NCI-H2081 treated with DMSO at 0.1 percent for 48 hours (cell line): ENCODE measurements around the gene AP2S1.
"Not testable (repeated sequence)": the region's sequence is repeated elsewhere in the genome, so short reads cannot be mapped to it uniquely, and the experiment has no call there.

Experiments used
- DNase-seq: peaks from one replicate; lab custom pipeline; 2025; lab: John Stamatoyannopoulos, UW

The AP2S1 gene

DNA sequence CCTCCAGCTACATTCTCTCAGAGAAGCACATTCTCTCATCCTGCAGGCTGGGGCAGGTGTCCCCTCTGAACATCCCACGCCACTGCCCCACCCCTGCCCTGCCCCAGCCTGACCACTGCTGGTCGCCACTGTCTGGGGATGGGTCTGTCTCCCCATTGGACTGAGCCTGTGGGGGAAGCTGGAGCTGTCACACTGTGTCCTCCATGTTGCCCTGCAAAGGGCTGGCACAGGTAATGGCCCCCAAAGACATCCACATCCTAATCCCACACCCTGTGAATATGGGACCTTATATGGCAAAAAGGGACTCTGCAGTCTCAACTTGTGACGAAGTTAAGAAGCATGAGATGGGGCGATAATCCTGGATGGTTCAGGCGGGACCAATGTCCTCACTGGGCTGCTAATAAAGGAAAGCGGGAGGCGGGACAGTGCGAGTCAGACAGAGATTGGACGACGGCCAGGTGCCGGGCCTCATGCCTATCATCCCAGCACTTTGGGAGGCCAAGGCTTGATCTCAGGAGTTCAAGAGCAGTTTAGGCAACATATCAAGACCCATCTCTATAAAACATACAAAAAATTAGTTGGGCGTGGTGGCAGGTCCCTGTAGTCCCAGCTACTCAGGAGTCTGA is 9.1 kb downstream of the AP2S1 start:
- DNase-seq = no peak

DNA sequence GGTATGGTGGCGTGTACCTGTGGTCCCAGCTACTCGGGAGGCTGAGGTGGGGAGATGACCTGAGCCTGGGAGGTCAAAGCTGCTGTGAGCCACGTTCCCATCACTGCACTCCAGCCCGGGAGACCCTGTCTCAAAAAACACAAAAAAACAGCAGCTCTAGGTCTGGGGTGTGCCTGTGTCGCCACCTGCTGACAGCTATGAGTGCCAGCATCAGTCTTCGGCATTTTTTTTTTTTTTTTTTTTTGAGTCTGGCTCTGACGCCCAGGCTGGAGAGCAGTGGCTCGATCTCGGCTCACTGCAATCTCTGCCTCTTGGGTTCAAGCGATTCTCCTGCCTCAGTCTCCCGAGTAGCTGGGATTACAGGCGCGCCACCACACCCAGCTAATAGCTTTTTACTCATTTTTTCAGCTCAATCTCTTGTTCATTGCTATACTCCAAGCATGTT is 10.1 kb downstream of the AP2S1 start:
- DNase-seq = no peak

DNA sequence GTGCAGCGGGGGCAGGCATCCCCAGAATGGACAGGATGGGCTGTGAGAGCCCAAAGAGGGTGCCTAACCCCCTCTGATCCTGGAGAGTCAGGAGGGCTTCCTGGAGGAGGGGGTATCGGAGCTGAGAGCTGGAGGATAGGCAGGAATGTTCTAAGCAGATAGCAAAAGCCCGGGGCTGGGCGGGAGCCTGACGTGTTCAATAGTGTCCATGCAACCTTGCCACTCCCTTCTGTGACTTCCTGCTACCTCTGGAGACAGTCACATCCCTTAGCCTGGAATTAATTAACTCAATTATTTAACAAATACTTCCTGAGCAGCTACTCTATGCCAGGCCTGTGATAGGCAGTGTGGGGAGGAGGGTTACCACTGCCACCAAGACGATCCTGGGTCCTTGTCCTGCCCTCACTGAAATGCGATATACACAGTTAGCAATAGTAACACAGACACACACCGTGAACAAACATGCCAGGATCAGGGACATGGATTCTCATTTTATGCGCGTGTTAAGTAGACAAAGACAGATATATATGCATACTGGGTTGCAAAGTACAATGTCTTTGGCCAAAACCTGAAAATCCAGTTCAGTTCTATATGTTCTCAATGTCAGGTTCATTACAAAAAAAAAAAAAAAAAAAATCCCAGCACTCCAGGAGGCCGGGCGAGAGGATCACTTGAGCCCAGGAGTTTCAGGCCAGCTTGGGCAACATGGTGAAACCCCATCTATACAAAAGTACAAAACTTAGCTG is 10.7 kb downstream of the AP2S1 start:
- DNase-seq = no peak

DNA sequence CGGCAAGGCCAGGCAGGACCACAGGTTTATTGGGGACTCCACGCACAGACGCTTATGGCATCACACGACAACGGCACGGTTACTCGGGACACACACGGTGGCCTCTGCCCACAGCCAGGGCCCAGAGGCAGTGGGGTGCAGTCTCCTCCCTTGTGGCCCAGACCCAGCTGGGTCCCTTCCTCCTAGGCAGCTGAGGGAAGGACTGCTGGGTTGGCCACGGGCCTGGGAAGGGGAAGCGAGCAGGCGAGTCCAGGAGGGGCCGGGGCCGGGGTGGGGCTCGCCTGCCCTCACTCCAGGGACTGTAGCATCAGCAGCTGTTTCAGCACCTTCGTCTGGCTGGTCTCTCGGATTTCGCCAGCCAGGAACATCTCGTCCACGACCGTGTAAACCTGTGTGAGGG is 12.5 kb downstream of the AP2S1 start:
- no peak for DNase-seq

DNA sequence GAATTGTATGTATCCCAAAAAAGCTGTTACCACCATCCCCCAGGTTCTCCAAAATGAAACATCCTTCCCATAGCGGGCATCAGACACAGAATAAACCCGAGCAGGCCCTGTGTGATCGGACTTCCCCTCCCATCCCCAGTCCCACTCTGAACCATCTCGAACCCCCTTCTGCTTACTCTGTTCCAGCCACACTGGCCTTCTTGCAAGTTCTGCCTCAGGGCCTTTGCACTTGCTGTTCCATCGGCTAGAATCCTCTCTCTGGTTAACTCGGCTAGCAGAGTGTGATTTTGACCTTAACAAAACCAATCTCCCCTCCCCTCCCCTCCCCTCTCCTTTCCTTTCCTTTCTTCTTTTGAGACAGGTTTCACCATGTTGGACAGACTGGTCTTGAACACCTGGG is 15.7 kb downstream of the AP2S1 start:
- no peak for DNase-seq

DNA sequence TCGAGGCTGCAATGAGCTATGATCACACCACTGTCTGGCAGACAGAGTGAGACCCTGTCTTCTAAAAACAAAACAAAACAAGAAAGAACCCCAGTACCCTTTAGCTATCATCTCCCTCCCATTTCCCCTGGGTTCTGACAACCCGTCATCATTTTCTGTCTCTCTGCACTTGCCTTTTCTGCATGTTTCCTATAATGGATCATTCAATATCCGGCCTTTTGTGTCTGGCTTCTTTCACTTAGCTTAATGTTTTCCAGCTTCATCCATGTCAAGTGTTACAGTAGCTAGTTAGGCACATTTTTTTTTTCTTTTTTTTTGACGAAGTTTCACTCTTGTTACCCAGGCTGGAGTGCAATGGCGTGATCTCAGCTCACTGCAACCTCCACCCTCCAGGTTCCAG is 16.5 kb downstream of the AP2S1 start:
- no peak for DNase-seq

DNA sequence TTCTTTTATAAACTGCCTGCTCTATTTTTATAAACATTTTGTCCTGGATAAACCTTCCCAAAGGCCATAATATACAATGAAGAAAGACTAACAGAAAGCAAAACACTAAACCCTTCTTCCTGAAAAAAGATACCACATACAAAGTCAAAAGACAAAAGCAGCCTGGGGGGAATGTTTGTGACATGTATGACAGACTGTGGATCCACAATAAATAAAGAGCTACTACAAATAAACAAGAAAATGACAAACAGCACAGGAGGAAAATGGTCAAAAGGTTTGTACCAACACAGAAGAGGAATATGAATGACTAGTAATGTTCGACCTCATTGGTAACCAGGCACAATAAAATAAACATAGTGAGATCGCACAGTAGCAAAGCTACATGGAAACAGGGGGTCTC is 19.8 kb downstream of the AP2S1 start:
- no peak for DNase-seq

DNA sequence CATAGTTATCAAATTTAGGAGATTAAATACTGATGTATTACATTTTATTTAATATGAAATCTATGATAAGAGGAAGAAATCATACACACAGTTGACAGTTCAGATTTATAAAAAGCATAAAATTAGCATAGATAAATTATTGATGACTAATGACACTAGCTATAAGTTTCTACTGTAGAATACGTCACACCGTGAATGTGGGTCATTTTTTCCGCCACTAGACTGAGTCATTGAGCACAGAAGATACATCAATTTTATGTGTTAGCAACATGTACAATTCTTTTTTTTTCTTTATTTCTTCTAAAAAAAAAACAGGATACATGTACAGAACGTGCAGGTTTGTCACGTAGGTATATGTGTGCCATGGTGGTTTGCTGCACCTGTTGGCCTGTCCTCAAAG is 22.2 kb downstream of the AP2S1 start:
- no peak for DNase-seq

DNA sequence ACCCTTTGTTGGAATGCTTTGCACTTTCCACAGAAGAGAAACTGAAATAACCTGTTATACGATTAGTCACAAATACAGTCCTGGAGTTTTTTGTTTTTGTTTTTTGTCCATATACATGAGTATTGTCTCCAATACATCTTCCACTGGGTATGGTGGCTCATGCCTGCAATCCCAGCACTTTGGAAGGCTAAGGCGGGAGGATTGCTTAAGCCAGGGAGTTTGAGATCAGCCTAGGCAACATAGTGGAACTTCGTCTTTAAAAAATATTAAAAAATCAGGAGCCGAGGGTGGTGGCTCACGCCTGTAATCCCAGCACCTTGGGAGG is 25.0 kb downstream of the AP2S1 start:
- no peak for DNase-seq

DNA sequence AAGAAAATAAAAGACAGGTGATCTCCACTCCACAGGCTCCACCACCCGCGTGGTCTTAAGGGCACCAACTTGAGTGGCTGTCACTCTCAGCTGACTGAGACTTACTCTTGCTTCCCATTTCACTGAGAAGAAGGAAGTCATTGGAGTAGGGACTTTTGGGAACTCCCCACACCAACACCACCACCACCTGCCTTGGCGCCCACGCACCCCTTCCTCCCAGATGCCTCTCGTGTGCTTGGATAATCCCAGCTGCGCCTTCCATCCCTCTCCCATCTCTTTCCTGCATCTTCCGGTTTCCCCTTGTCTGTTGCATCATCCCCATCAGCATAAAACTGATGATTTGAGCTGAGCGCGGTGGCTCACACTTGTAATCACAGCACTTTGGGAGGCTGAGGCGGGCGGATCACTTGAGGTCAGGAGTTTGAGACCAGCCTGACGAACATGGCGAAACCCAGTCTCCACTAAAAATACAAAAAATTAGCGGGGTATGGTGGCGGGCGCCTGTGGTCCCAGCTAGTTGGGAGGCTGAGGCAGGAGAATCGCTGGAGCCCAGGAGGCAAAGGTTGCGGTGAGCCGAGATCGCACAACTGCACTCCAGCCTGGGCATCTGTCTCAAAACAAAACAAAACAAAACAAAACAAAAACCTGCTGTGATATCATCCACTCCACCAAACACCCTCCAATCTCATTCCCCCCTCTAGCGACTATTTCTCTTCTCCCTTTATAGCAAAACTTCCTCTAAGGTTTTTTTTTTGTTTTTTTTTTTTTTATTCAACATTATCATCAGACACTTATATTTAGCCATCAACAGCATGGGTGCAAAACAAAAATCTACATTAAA is 25.5 kb downstream of the AP2S1 start:
- no peak for DNase-seq

DNA sequence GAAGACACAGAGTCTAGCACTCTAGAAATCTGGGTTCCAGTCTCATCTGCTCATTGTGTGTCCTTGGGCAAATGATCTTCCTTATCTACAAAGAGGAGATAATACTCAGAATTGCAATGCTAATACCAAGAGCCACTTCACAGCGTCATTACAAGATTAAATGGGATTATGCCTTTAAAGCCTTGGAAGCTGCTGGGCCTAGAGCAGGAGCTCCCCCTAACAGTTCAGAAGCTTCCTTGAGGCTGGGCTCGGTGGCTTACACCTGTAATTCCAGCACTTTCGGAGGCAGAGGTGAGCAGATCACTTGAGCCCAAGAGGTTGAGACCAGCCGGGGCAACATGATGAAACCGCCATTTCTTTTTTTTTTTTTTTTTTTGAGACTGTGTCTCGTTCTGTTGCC is 27.6 kb downstream of the AP2S1 start:
- no peak for DNase-seq

DNA sequence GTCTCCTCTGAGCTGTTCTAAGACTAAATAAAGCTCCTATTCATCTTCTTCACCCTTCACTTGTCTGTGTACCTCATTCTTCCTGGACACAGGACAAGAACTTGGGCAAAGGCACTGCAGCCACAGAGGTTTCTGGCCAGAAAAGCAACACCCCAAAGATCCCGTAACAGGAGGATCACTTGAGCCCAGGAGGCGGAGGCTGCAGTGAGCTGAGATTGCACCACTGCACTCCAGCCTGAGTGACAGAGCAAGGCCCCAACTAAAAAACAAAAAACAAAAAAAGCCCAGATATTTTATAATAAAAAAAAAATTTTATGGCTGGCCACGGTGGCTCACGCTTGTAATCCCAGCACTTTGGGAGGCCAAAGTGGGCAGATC is 28.2 kb downstream of the AP2S1 start:
- not testable (repeated sequence) for DNase-seq

DNA sequence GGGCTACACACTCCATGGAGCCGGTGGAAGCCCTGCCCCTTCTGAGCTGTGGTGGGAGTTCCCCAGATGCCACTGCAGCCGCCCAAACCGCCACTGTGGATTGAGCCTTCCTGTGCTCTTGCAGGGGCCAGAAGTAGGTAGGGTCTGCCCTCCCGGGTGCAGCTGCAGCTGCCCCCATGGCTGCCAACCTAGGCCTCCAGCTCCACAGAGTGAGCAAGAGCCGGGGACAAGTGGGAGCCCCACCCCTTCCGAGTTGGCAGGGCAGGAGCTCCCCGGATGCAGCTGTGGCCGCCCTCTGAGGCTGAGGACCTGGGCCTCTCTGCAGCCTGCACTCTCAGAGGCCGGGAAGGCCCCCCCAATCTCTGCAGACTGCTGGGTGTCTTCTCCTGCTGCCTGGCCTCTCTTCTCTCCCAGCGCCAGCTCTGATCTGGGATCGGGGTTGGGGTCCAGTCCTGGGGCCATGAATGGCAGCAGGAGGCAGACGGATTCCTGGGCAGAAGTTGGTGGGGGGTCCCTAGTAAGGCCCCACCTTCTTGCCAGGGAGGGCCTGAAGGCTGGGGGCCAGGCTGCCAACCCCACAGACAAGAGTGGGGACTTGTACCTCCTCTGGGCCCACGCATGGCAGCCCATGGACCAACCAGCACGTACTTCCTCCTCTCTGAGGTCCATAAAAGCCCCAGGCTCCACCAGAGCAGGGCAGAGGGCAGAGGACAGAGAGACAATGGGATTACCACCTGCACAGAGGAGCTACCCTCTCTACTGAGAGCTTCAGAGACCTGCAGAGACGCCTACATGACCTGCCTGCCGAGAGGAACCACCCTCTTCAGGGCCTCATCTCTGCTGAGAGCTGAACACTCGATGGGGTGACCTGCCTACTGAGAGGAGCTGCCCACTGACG is 28.9 kb downstream of the AP2S1 start:
- DNase-seq = no peak

DNA sequence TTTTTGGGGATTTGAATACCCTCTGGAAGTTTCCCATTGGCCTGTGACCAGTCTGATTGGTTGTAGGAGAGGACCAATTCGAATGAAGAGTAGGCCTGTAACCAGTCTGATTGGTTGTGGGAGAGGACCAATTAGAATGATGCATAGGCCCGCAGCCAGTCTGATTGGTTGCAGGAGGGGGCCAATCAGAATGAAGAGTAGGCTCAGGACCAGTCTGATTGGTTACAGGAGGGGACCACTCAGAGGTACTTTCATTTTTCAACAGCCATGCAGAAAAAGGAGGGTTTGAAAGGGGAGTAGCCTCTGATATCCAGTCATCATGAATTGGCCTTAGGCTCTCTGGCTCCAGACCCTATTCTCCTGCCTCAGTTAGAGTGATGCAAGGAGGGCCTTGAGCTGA is 31.8 kb downstream of the AP2S1 start:
- no peak for DNase-seq

DNA sequence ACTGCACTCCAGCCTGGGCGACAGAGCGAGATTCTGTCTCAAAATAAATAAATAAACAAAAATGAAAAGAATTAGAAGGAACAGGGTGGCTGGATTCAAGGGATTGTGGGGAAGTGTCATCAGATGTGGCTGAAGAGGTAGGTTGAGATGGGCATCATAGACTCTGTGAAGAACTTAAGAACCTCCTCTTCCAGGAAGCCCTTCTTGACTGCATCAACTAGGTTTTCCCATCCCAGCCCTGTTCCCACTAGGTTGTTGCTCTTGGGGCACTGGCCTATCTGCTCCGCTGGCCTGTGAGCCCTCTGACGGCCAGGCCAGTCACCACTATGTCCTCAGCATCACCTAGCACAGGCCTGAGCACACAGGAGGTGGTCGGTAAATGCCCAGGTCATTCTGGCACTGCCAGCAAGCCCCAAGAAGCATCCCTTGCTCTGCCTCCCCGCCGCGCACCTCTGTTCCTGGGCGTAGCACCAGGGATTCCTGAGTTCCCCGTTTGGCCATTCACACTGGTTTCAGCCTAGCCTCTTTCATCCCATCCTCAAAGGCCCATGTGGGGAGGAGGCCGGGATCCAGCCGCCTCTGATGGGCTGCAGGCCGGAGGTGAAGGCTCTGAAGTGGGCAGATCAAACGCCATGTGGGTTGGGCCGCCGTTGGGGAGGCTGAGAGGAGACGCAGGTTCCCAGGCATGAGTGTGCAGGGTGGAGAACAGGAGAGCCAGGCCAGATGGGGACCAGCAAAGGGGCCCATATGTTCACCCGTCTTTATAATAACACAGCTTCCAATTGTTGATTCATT is 34.6 kb downstream of the AP2S1 start:
- no peak for DNase-seq

DNA sequence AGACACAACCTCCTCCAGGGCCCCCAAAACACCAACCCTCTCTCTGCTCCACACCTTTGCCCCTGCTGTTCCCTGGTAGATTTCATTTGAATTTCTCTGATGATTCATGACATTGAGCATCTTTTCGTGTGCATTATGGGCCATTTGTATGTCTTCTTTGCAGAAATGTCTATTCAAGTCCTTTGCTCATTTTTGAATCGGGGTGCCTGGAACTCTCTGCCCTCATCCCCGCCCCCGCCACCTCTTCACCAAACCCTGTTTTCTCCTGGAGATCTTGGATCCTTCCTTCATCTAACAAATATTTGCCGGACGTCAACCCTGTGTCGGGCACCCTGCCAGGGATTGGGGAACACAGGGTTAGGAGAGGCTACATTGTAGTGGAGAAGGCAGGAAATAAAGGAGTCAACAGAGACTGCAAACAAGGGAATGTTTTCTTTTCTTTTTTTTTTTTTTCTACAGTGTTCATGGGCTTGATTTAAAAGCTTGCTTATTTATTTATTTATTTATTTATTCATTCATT is 36.7 kb downstream of the AP2S1 start:
- no peak for DNase-seq

DNA sequence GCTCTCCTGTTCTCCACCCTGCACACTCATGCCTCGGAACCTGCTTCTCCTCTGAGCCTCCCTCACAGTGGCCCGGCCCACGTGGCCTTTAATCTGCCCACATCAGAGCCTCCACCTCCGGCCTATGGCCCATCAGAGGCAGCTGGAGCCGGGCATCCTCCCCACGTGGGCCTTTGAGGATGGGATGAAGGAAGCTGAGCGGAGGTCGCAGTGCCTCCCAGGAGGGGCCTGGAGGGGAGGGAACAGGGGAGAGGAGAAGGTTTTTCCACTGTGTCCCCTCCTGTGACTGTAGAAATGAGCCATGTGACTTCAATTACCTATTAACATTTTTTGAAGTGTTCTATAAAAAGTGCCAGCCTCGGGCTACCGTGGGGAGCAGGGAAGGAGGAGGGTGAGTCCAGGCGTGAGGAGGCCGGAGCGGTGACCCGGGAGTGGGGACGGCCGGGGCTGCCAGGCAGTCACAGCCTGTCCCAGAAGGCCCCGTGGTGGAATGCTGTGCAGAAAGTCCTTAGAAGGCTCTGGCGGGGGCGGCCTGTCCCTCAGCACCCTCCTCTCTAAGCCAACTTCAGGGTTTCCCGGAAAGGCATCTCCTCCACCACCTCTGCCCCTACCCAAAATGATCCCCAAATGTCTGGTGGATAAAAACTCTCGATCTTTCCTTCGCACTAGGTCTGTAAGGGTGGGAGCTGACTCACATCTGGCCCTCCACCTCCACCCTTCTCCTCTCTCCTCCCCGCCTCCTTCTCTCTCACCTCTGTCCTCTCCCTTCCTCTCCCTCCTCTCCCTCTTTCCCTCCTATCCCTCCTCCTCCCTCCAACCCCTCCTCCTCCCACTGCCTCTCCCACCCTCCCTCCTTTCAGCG is 37.4 kb downstream of the AP2S1 start:
- no peak for DNase-seq

DNA sequence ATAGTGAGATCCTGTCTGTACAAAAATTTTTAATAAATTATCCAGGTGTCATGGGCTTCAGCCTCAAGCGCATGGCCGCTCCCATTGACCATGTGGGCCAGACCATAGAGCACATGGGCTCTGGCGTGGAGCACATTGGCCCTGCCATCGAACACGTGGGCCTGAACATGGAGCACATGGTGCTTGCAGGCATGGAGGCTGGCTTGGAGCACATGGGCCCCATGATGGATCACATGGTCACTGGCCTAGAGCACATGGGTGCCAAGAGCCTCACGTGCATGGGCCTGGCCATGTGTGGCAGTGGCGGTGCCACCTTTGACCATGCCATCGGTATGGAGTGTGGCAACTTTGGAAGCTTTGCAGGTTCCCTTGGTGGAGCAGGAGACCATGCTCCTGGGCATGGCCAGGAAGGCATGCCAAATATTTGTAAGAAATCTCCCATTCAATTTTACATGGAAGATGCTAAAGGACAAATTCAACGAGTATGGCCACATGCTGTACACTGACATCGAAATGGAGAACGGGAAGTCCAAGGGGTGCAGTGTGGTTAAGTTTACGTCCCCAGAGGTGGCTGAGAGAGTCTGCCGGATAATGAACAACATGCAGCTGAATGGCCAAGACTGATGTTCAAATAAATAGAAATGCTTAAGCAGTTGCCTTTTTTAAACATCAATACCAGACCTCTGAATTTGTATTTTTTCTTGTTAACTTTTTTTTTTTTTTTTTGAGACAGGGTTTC is 40.9 kb downstream of the AP2S1 start:
- DNase-seq = no peak

DNA sequence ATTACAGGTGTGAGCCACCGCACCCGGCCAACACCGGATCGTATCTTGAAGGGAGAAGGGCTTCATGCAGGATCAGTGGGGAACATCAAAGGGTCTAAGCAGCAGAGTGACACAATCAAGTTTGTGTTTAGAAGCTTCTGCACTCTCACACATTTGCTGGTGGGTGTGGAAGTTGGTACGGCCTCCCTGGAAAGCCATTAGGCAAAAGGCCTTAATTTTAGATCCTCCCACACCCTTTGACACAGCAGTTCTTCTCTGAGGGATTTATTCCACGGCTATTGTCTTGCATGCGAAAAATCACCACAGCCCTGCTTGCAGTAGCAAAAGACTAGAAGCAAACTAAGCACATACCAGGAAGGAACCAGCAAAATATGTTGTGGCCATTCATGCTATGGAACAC is 44.0 kb downstream of the AP2S1 start:
- DNase-seq = no peak
